ENCODE measurements around the gene MIPOL1. TPM values are rescaled to one million over a fixed set of nuclear protein-coding genes. Genes with fewer than 3 reads are reported as not detected.

The MIPOL1 gene
- total and polyA plus RNA-seq, 2 of the 13 experiments (the other 11 are each of a cell fraction or from before 2014, with no cell fraction given): 8.6 to 34.2 TPM

GRCh38 chr14:37583358-37584210 is 385.8 kb downstream of the MIPOL1 start (continued):
- TF ChIP-seq MAF1 (CRISPR knock-in tag; IDR thresholded peaks at IDR 0.05; ENCODE audit: borderline replicate concordance) (0 out of 2 replicates have a peak, but pooled peaks have one; percentile 17), PHF5A (CRISPR knock-in tag; IDR thresholded peaks at IDR 0.05; ENCODE audit: low read depth, unreplicated experiment) (peak; percentile 36), ZNF687 (CRISPR knock-in tag; IDR thresholded peaks at IDR 0.05) (peak; percentile 81), IRX3 (CRISPR knock-in tag; IDR thresholded peaks at IDR 0.05; ENCODE audit: borderline replicate concordance, low read depth) (peak; percentile 49; the same call in 1 of the 2 replicates), ZNF713 (CRISPR knock-in tag; IDR thresholded peaks at IDR 0.05) (0 out of 2 replicates have a peak, but pooled peaks have one; percentile 46), SP5 (CRISPR knock-in tag; IDR thresholded peaks at IDR 0.05; ENCODE audit: borderline replicate concordance, low read depth) (peak; percentile 61; the same call in 1 of the 2 replicates), EED (CRISPR knock-in tag; IDR thresholded peaks at IDR 0.05) (0 out of 2 replicates have a peak, but pooled peaks have one; percentile 31), HMGXB4 (CRISPR knock-in tag; IDR thresholded peaks at IDR 0.05; ENCODE audit: borderline replicate concordance in 1 of 2, low read depth in 1 of 2) (peak in 1 of 2 experiments; percentile 16; a peak in 2 of 4 replicates), MBNL3 (CRISPR knock-in tag; conservative IDR thresholded peaks at IDR 0.05) (no peak), CBFB (CRISPR knock-in tag; IDR thresholded peaks at IDR 0.05) (peak; percentile 62; the same call in 1 of the 2 replicates), FOXC1 (CRISPR knock-in tag; IDR thresholded peaks at IDR 0.05; ENCODE audit: borderline replicate concordance) (0 out of 2 replicates have a peak, but pooled peaks have one; percentile 57), ZSCAN22 (CRISPR knock-in tag; IDR thresholded peaks at IDR 0.05) (peak; percentile 24; the same call in 1 of the 2 replicates), SIN3A (IDR thresholded peaks at IDR 0.05; ENCODE audit: borderline replicate concordance, low read depth, low read length) (no peak), MAZ (IDR thresholded peaks at IDR 0.05; ENCODE audit: borderline replicate concordance, low read depth, low read length) (no peak; the same call in 1 of the 2 replicates), MAZ (CRISPR knock-in tag; IDR thresholded peaks at IDR 0.05; ENCODE audit: low read depth) (peak; percentile 83), MTF1 (CRISPR knock-in tag; IDR thresholded peaks at IDR 0.05) (no peak), BRF2 (CRISPR knock-in tag; IDR thresholded peaks at IDR 0.05) (no peak), ZBTB42 (CRISPR knock-in tag; IDR thresholded peaks at IDR 0.05) (0 out of 2 replicates have a peak, but pooled peaks have one; percentile 76), TBX2 (CRISPR knock-in tag; IDR thresholded peaks at IDR 0.05; ENCODE audit: borderline replicate concordance) (peak; percentile 49; the same call in 1 of the 2 replicates)
